CD4-positive, alpha-beta T cell treated with Interferon gamma for 1 hour (primary cell): ENCODE measurements around the gene TNFRSF11A.

Experiments used
- DNase-seq: peaks from one replicate; pipeline ENCODE4 v3.0.0-alpha.2; 2020

TNFRSF11A gene

GRCh38 chr18:62425465-62426190, 100.5 kb downstream of the TNFRSF11A start:
- peak; percentile 64 for DNase-seq

GRCh38 chr18:62426191-62426488, 101.0 kb downstream of the TNFRSF11A start:
- DNase-seq: no peak

GRCh38 chr18:62432176-62432575, 107.1 kb downstream of the TNFRSF11A start:
- no peak for DNase-seq

GRCh38 chr18:62434798-62435197, 109.7 kb downstream of the TNFRSF11A start:
- no peak for DNase-seq

GRCh38 chr18:62435435-62436031, 110.4 kb downstream of the TNFRSF11A start:
- DNase-seq: no peak

- DNase-seq: no peak
These were observed 111.6 kb downstream of the TNFRSF11A start for GRCh38 chr18:62436636-62437234.

GRCh38 chr18:62437235-62438017, 112.3 kb downstream of the TNFRSF11A start:
- peak; percentile 20 for DNase-seq

- no peak for DNase-seq
These were observed 112.9 kb downstream of the TNFRSF11A start for GRCh38 chr18:62438018-62438329.

- DNase-seq: no peak
These were observed 113.3 kb downstream of the TNFRSF11A start for GRCh38 chr18:62438402-62438801.

GRCh38 chr18:62438866-62439265, 113.8 kb downstream of the TNFRSF11A start:
- DNase-seq: no peak
